ENCODE data around the gene PARD6G.

DNA sequence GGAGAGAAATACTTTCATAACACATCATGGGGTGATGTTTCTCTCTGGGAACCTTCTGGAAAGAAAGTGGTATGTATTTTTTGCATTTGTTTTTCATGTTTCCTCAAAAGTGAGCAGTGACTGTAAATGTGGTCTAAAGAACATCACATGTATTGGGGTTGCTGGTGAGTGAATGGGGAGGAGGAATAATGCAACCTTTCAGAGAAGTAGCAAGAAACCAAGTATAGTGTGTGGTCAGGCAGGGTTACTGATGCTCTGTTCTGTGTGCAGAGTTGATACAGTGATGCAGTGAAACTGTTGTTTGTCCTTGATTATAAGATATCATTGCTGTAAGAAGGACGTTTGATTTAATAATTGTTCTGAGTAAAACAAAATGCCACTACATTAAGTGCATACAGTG lies 114.2 kb downstream of the PARD6G start:
- TF ChIP-seq CTCF (IDR thresholded peaks at IDR 0.05; ENCODE audit: low read depth, low read length, poor library complexity, severe bottlenecking) (no peak), EZH2phosphoT487 (IDR thresholded peaks at IDR 0.05; ENCODE audit: borderline replicate concordance, low read length) (no peak)
